Measurements from ENCODE around the gene PNN.
"Not testable (repeated sequence)": the region's sequence is repeated elsewhere in the genome, so short reads cannot be mapped to it uniquely, and the experiment has no call there.

The PNN gene

DNA sequence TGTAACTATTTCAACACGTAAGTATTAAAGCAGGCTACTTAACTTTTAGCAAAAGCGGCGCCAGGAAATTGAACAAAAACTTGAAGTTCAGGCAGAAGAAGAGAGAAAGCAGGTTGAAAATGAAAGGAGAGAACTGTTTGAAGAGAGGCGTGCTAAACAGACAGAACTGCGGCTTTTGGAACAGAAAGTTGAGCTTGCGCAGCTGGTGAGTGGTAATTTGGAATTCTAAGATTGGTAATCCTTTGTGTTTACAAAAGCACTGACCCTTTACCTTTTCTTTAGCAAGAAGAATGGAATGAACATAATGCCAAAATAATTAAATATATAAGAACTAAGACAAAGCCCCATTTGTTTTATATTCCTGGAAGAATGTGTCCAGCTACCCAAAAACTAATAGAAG, 4.0 kb downstream of the PNN start:
- Histone ChIP-seq H3K4me3 (replicated peaks; ENCODE audit: low read depth, low read length) (no peak overlapping the region), H3K27me3 (replicated peaks; ENCODE audit: control insufficient read depth, insufficient read depth, low read length) (no peaks in the 10 kb centered on the region), H3K36me3 (ENCODE audit: control insufficient read depth, insufficient read depth, low read length) (peaks cover 23% of the 10 kb centered on the region)
- TF ChIP-seq, protein P1, sequence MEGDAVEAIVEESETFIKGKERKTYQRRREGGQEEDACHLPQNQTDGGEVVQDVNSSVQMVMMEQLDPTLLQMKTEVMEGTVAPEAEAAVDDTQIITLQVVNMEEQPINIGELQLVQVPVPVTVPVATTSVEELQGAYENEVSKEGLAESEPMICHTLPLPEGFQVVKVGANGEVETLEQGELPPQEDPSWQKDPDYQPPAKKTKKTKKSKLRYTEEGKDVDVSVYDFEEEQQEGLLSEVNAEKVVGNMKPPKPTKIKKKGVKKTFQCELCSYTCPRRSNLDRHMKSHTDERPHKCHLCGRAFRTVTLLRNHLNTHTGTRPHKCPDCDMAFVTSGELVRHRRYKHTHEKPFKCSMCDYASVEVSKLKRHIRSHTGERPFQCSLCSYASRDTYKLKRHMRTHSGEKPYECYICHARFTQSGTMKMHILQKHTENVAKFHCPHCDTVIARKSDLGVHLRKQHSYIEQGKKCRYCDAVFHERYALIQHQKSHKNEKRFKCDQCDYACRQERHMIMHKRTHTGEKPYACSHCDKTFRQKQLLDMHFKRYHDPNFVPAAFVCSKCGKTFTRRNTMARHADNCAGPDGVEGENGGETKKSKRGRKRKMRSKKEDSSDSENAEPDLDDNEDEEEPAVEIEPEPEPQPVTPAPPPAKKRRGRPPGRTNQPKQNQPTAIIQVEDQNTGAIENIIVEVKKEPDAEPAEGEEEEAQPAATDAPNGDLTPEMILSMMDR (IDR thresholded peaks at IDR 0.05; ENCODE audit: insufficient read depth, low read length, poor library complexity, severe bottlenecking) = no peak
- DNase-seq (ENCODE audit: extremely low read depth, insufficient read length) = no peak

GRCh38 chr14:39180553-39180952, 5.5 kb downstream of the PNN start:
- TF ChIP-seq, protein P1 (IDR thresholded peaks at IDR 0.05; ENCODE audit: insufficient read depth, low read length, poor library complexity, severe bottlenecking) = no peak
- Histone ChIP-seq H3K27me3 (replicated peaks; ENCODE audit: control insufficient read depth, insufficient read depth, low read length) (no peaks in the 10 kb centered on the region), H3K36me3 (ENCODE audit: control insufficient read depth, insufficient read depth, low read length) (peaks cover 28% of the 10 kb centered on the region), H3K4me3 (replicated peaks; ENCODE audit: low read depth, low read length) (no peak overlapping the region)
- no peak for DNase-seq (ENCODE audit: extremely low read depth, insufficient read length)

- TF ChIP-seq, protein P1 (IDR thresholded peaks at IDR 0.05; ENCODE audit: insufficient read depth, low read length, poor library complexity, severe bottlenecking) = no peak
- Histone ChIP-seq H3K36me3 (ENCODE audit: control insufficient read depth, insufficient read depth, low read length) (peaks cover 28% of the 10 kb centered on the region), H3K4me3 (replicated peaks; ENCODE audit: low read depth, low read length) (no peak overlapping the region), H3K27me3 (replicated peaks; ENCODE audit: control insufficient read depth, insufficient read depth, low read length) (no peaks in the 10 kb centered on the region)
- DNase-seq (ENCODE audit: extremely low read depth, insufficient read length) = no peak
Observed at GRCh38 chr14:39181026-39181692, 6.1 kb downstream of the PNN start.

- TF ChIP-seq, protein P1 (IDR thresholded peaks at IDR 0.05; ENCODE audit: insufficient read depth, low read length, poor library complexity, severe bottlenecking) = no peak
- H3K27me3 ChIP-seq (replicated peaks; ENCODE audit: control insufficient read depth, insufficient read depth, low read length) = no peaks in the 10 kb centered on the region
- H3K36me3 ChIP-seq (ENCODE audit: control insufficient read depth, insufficient read depth, low read length) = peaks cover 28% of the 10 kb centered on the region
- no peak for DNase-seq (ENCODE audit: extremely low read depth, insufficient read length)
- H3K4me3 ChIP-seq (replicated peaks; ENCODE audit: low read depth, low read length) = no peak overlapping the region
Observed at GRCh38 chr14:39181693-39182047, 6.6 kb downstream of the PNN start.

DNA sequence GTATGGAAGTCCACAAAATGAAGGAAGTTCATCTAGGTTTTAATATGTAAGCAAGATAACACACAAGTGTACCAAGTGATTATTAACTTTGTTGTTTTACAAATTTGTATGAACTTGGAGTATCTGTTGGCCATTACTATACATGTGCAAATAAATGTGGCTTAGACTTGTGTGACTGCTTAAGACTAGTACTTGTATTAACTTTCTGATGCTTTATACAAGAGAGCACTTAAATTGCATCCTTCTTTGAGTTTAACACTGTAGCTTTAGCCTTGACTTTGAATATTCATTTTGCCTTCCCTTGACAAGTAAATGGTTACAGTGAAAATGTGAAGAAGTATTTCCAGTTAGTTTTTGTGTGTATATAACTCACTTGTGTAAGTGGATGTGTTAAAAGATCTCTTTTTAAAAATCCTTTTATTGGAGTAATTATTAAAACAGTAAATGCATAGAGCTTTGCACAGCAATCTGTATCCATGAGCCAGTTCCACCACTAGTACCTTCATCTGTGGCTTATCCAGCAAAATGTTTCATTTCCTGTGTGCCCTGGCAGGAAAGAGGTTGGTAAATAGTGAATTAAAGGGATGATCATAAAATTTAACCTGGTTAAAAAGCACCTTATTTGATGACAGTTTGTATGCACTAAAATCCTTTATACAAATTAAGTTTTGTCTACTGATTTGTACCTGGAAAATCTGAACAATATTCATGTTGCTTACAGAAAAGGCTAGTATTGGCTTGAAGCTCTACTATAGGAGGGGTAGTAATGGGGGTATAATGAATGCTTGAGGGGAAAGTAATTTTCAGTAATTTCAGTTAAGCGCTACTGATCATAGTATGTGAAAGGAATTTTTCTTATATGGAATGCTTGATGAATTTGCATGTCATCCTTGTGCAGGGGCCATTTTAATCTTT, 8.0 kb downstream of the PNN start:
- peaks cover 28% of the 10 kb centered on the region for H3K36me3 ChIP-seq (ENCODE audit: control insufficient read depth, insufficient read depth, low read length)
- TF ChIP-seq, protein P1 (IDR thresholded peaks at IDR 0.05; ENCODE audit: insufficient read depth, low read length, poor library complexity, severe bottlenecking) = no peak

GRCh38 chr14:39183685-39184003, 8.6 kb downstream of the PNN start:
- not testable (repeated sequence) for H3K4me3 ChIP-seq (replicated peaks; ENCODE audit: low read depth, low read length); H3K27me3 ChIP-seq (replicated peaks; ENCODE audit: control insufficient read depth, insufficient read depth, low read length); DNase-seq (ENCODE audit: extremely low read depth, insufficient read length)
- H3K36me3 ChIP-seq (ENCODE audit: control insufficient read depth, insufficient read depth, low read length) = peaks cover 24% of the 10 kb centered on the region

More for the DNA sequence above, 8.0 kb downstream of the PNN start:
- no peak for DNase-seq (ENCODE audit: extremely low read depth, insufficient read length)
- H3K27me3 ChIP-seq (replicated peaks; ENCODE audit: control insufficient read depth, insufficient read depth, low read length) = no peaks in the 10 kb centered on the region
- H3K4me3 ChIP-seq (replicated peaks; ENCODE audit: low read depth, low read length) = no peak overlapping the region

All from GM06990 (cell line).